Caco-2 (cell line): ENCODE measurements around the gene FAM111A. TPM values are rescaled to one million over a fixed set of nuclear protein-coding genes. Genes with fewer than 3 reads are reported as not detected.
"Not testable (repeated sequence)": the region's sequence is repeated elsewhere in the genome, so short reads cannot be mapped to it uniquely, and the experiment has no call there.

Experiments used
- BruUV-seq: library from RNA; stranded (reverse); fragments of 400-500 nt; replicated peaks from 2 replicates; lab custom pipeline; 2021; lab: Mats Ljungman, UMichigan
- CTCF ChIA-PET: fragments of 300-600 bp; sonication (Branson Sonifier 250); formaldehyde crosslinking; loops from one replicate; lab custom pipeline; 2022; ENCODE audit warnings: antibody characterized with exemption; lab: Charles Lee
- POLR2A ChIA-PET: fragments of 300-600 bp; sonication (Branson Sonifier 250); formaldehyde crosslinking; loops from one replicate; lab custom pipeline; 2022; ENCODE audit warnings: antibody characterized with exemption; lab: Charles Lee
- DNase-seq, 2 experiments: peaks; one replicate each; pipeline versions ENCODE4 v3.0.0 to v3.0.0-alpha.2; 2020 to 2022
- H3K27me3 ChIP-seq: replicated peaks from 2 replicates; pipeline ENCODE4 v1.6.0; 2011; ENCODE audit warnings: low read length; ENCODE audit not compliant: control insufficient read depth, insufficient read depth
- H3K36me3 ChIP-seq: 2 replicates; pipeline ENCODE4 v1.5.1; 2011; ENCODE audit warnings: low read length; ENCODE audit not compliant: control insufficient read depth, insufficient read depth
- H3K4me1 ChIP-seq: fragments of 250-450 bp; sonication (Bioruptor Pico); 2 replicates; pipeline ENCODE4 v1.5.1; 2020; ENCODE audit warnings: mild to moderate bottlenecking
- H3K4me3 ChIP-seq: 2 replicates; pipeline ENCODE4 v1.5.1; 2011; ENCODE audit warnings: low read depth, mild to moderate bottlenecking, control low read depth, low read length
- H3K9me3 ChIP-seq: fragments of 250-450 bp; sonication (Bioruptor Pico); 2 replicates; pipeline ENCODE4 v1.5.1; 2020; ENCODE audit warnings: mild to moderate bottlenecking, moderate library complexity
- H3K27ac Mint-ChIP-seq: one replicate; pipeline ENCODE4 v1.8.0; 2022; ENCODE audit warnings: mixed read lengths; ENCODE audit not compliant: unreplicated experiment
- H3K27me3 Mint-ChIP-seq: one replicate; pipeline ENCODE4 v1.8.0; 2022; ENCODE audit warnings: mixed read lengths; ENCODE audit not compliant: insufficient read depth, unreplicated experiment
- H3K36me3 Mint-ChIP-seq: one replicate; pipeline ENCODE4 v1.8.0; 2022; ENCODE audit warnings: mild to moderate bottlenecking, mixed read lengths; ENCODE audit not compliant: insufficient read depth, unreplicated experiment
- H3K4me1 Mint-ChIP-seq: one replicate; pipeline ENCODE4 v1.8.0; 2022; ENCODE audit warnings: low read depth, mixed read lengths; ENCODE audit not compliant: unreplicated experiment
- H3K4me3 Mint-ChIP-seq: one replicate; pipeline ENCODE4 v1.8.0; 2022; ENCODE audit warnings: mild to moderate bottlenecking, moderate library complexity, mixed read lengths; ENCODE audit not compliant: unreplicated experiment
- H3K9me3 Mint-ChIP-seq: one replicate; pipeline ENCODE4 v1.8.0; 2022; ENCODE audit warnings: mixed read lengths; ENCODE audit not compliant: unreplicated experiment
- intact Hi-C: fragments of 100-400 bp; cut with micrococcal nuclease; formaldehyde crosslinking; loops from one replicate; pipeline ENCODE4 v1.10.0; 2022; ENCODE audit not compliant: unreplicated experiment
- total RNA-seq: library from RNA; stranded (reverse); gene quantifications from 2 replicates; pipeline ENCODE4 v1.2.3, GENCODE V29; 2022
- TF ChIP-seq, protein P1 (sequence below), 2 experiments: fragments of 200-600 bp in 1 of 2; IDR thresholded peaks; 1 replicate in 1 of 2; 2 replicates in 1 of 2; pipeline versions ENCODE4 v1.5.1 to v1.8.0; 2011 to 2022; ENCODE audit warnings: antibody characterized with exemption in 1 of 2, control low read depth in 1 of 2, inconsistent platforms in 1 of 2, low read depth in 1 of 2, low read length in 1 of 2, mild to moderate bottlenecking in 1 of 2, moderate library complexity in 1 of 2; ENCODE audit not compliant: insufficient read depth in 1 of 2, severe bottlenecking in 1 of 2, unreplicated experiment in 1 of 2

Gene FAM111A
- total RNA-seq, 1 experiment from 2014 or later = 78.8 TPM

DNA sequence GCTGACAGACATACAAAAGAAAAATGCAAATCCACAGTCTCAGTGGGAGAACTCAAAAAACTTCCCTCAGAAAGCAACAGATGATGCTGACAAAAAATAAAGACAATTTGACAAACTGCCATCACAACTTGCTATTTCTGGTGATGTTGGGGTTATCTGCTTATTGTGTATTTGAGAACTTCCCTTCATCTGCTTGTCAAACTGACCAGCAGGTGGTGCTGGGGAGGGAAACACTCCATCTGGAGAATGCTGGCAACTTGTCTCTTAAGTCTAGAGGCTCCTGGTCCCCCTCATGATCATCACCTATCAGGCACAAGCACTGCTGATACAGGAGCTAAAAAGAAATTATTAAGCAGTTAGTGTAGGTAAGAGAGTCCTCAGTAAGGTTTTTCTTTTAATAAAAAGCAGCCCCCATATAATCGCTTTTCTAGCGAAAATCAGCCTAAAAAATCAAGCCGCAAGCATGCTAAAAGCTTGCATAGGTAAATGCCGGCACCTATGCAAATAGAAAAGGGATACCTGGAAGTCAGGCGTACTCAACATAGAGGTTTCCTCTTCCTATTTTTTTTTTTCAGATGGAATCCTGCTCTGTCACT lies 45.4 kb upstream of the FAM111A start:
- no TSS peak for BruUV-seq
- Mint-ChIP-seq H3K27me3 (peaks cover 10% of the 10 kb centered on the region), H3K4me3 (no peak overlapping the region), H3K9me3 (peaks cover 7% of the 10 kb centered on the region), H3K36me3 (no peaks in the 10 kb centered on the region), H3K27ac (no peak overlapping the region), H3K4me1 (no peaks in the 10 kb centered on the region)
- H3K36me3 ChIP-seq = no peaks in the 10 kb centered on the region
- DNase-seq = peak; percentile 64 to 79
- no peaks in the 10 kb centered on the region for H3K9me3 ChIP-seq
- H3K4me1 ChIP-seq = no peaks in the 10 kb centered on the region
- POLR2A ChIA-PET = interaction anchor here (0.7 kb wide), 1 partner anchor 61 kb away, joined by 3 read pairs; no protein-coding TSS in a partner anchor
- H3K4me3 ChIP-seq = no peak overlapping the region
- no peaks in the 10 kb centered on the region for H3K27me3 ChIP-seq
- TF ChIP-seq, protein P1, sequence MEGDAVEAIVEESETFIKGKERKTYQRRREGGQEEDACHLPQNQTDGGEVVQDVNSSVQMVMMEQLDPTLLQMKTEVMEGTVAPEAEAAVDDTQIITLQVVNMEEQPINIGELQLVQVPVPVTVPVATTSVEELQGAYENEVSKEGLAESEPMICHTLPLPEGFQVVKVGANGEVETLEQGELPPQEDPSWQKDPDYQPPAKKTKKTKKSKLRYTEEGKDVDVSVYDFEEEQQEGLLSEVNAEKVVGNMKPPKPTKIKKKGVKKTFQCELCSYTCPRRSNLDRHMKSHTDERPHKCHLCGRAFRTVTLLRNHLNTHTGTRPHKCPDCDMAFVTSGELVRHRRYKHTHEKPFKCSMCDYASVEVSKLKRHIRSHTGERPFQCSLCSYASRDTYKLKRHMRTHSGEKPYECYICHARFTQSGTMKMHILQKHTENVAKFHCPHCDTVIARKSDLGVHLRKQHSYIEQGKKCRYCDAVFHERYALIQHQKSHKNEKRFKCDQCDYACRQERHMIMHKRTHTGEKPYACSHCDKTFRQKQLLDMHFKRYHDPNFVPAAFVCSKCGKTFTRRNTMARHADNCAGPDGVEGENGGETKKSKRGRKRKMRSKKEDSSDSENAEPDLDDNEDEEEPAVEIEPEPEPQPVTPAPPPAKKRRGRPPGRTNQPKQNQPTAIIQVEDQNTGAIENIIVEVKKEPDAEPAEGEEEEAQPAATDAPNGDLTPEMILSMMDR (IDR thresholded peaks at IDR 0.05; ENCODE audit: insufficient read depth in 1 of 2, low read depth in 1 of 2, low read length in 1 of 2, severe bottlenecking in 1 of 2, unreplicated experiment in 1 of 2) = peak; percentile 79 to 82
- CTCF ChIA-PET = interaction anchor here (1.3 kb wide), 1 partner anchor 61 kb away, joined by 7 read pairs; no protein-coding TSS in a partner anchor
- intact Hi-C loops = loop anchor here (1.0 kb wide), 4 partner anchors 9 to 61 kb away; no protein-coding TSS in a partner anchor

DNA sequence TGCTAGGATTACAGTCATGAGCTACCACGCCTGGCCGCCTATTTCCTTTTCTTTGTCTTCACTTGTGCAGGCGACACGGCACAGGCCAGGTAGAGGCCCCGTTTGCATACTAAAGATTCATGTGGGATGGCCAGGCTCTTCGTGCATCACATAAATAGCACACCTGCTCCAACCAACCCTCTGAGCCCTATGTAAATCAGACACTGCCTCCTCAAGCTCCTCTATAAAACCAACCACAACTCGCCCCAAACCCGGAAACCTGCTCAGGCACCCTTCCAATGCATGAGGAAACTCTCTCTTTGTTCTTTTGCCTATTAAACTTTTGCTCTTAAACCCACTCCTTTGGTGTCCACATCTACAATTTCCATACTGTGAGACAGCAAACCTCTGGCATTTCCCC lies 44.7 kb upstream of the FAM111A start:
- H3K4me1 ChIP-seq, H3K27me3 Mint-ChIP-seq, H3K27me3 ChIP-seq, H3K4me3 Mint-ChIP-seq, H3K36me3 Mint-ChIP-seq, BruUV-seq, H3K27ac Mint-ChIP-seq, DNase-seq, H3K4me3 ChIP-seq, H3K36me3 ChIP-seq, H3K9me3 ChIP-seq, H3K9me3 Mint-ChIP-seq, H3K4me1 Mint-ChIP-seq: not testable (repeated sequence)
- CTCF ChIA-PET = interaction anchor here (1.3 kb wide), 1 partner anchor 60 kb away, joined by 7 read pairs; no protein-coding TSS in a partner anchor
- POLR2A ChIA-PET = interaction anchor here (0.7 kb wide), 1 partner anchor 60 kb away, joined by 3 read pairs; no protein-coding TSS in a partner anchor
- intact Hi-C loops = loop anchor here (1.0 kb wide), 4 partner anchors 8 to 60 kb away; no protein-coding TSS in a partner anchor

DNA sequence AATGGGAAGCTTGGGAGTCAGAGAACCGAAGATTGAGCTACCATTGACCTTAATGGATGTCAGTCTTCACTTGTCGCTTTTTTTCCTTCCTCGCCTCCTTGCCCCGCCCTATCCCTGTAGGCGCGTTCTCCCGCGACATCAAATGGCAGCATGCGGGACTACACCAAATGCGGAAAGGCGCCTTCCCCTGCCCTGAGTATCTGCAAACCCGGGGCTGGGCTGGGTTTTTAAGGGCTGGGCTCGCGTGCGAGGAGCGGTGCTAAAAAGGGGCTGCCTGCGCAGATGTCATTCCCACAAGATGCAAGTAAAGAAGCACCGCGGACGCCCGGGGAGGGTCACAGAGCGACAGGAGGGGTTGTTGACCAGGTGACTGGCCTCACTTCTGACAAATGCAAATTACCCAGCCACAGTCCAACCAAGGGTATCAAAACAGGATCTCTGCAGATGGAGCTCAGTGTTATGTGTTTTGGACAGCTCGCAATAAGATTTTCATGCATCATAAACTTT lies 40.3 kb upstream of the FAM111A start:
- H3K9me3 Mint-ChIP-seq = peaks cover 7% of the 10 kb centered on the region
- no peak overlapping the region for H3K27ac Mint-ChIP-seq
- TF ChIP-seq, protein P1 (IDR thresholded peaks at IDR 0.05; ENCODE audit: insufficient read depth in 1 of 2, low read depth in 1 of 2, low read length in 1 of 2, severe bottlenecking in 1 of 2, unreplicated experiment in 1 of 2) = no peak
- no peaks in the 10 kb centered on the region for H3K36me3 ChIP-seq
- no peaks in the 10 kb centered on the region for H3K9me3 ChIP-seq
- no peak overlapping the region for H3K4me3 ChIP-seq
- H3K4me1 Mint-ChIP-seq = peaks cover 14% of the 10 kb centered on the region
- DNase-seq = no peak
- intact Hi-C loops = no loop called here
- CTCF ChIA-PET = no interaction called here
- BruUV-seq = no TSS peak
- no peak overlapping the region for H3K4me3 Mint-ChIP-seq
- no peaks in the 10 kb centered on the region for H3K27me3 ChIP-seq
- peaks cover 14% of the 10 kb centered on the region for H3K36me3 Mint-ChIP-seq
- H3K4me1 ChIP-seq = no peaks in the 10 kb centered on the region
- H3K27me3 Mint-ChIP-seq = peaks cover 7% of the 10 kb centered on the region
- POLR2A ChIA-PET = no interaction called here
